Right renal pelvis (tissue), 4 donors: ENCODE data around the gene C22orf15. TPM values are rescaled to one million over a fixed set of nuclear protein-coding genes. Genes with fewer than 3 reads are reported as not detected.

Experiments used
- DNase-seq, 4 donors: peaks; one replicate each; pipeline ENCODE4 v3.0.0-alpha.2; 2013; ENCODE audit warnings: low read depth in 4 of 4, low spot score in 3 of 4, missing footprints in 1 of 4
- polyA plus RNA-seq, 4 donors: library from polyadenylated mRNA; unstranded; fragments of 120-200 nt; gene quantifications; one replicate each; pipeline ENCODE4 v1.2.1, GENCODE V29; 2013; ENCODE audit not compliant: insufficient read length in 4 of 4

C22orf15 gene
- polyA plus RNA-seq, 4 donors: 2.3 to 3.5 (median 2.5) TPM

DNA sequence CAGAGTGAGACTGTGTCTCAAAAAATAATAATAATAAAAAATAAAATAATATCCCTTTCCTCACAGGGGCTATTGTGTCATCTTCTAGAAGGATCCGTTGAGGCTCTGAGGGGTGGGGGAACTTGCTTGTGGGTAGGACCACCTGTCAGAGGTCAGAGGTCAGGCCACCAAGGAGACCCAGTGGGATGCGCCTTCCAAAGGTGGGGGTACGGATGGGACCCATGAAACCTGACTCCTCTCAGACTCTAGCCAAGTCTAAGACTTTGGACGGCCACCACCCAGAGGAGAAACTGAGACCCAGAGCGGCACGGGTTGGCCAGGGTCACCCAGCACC lies 9.5 kb downstream of the C22orf15 start:
- no peak for DNase-seq

DNA sequence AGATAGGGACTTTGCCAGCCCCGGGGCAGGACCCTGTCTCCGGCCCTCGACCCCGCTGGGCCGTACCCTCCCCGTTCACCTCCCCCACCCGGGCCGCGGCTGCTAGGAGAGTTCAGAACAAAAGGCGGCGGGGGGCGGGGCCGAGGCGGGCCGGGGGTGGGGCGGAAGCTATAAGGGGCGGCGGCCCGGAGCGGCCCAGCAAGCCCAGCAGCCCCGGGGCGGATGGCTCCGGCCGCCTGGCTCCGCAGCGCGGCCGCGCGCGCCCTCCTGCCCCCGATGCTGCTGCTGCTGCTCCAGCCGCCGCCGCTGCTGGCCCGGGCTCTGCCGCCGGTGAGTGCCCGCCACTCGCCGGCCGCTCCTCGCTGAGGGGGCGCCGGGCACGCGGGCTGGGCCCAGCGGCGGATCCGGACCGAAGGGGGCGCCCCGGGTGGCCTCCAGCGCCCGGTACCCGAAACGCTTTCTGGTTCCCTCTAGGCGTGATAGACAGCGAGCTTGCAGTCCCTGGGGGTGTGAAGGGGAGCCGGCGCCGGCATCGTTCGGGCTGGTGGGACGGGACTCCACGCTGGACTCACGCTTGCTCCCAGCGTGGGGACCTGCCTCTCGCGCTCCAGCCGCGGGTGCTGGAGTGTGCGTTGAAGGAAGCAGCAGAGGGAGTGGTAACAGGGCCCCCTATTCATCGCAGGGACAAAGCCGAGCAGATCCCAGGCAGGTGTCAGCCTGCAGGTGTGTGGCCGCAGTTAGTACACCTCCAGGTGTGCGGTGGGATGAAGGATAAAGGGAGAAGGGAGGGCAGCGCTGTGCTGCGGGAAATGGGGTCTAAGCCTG lies 10.1 kb downstream of the C22orf15 start, which contains the start of gene MMP11:
Gene MMP11, plus strand, starts transcription at position 201 of the 825 bp plus-strand sequence. Its CDS starts 22 bp downstream, at position 223.
- DNase-seq: no peak

DNA sequence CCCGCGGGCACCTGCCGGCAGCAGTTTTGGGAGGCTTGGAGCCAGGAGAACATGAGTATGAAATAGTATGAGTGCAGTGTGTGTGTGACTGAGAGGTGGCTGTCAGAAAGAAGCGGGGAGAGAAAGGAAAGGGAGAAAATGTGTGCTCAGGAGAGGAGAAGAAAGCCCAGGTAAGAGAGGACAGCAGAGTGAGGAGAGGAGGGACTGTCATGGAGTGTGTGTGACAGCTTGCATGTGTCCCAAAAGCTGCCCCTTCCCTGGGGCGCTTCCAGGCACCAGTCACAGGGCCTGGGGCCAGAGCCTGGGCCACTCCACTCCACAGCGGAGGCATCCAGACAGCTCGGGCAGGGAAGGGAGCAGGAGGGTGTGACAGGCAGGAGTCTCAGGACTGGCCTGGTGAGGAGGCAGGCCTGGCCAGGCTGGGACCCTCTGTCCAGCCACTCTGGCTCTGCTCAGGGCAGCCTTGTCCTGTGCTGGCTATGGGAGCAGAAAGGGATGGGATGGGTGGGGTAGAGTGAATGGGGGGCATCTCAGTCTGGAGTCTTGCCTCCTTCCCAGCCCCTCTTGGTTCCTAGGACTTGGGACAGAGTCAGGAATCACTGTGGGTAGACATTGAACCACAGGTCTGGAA lies 10.8 kb downstream of the C22orf15 start:
- DNase-seq: no peak

DNA sequence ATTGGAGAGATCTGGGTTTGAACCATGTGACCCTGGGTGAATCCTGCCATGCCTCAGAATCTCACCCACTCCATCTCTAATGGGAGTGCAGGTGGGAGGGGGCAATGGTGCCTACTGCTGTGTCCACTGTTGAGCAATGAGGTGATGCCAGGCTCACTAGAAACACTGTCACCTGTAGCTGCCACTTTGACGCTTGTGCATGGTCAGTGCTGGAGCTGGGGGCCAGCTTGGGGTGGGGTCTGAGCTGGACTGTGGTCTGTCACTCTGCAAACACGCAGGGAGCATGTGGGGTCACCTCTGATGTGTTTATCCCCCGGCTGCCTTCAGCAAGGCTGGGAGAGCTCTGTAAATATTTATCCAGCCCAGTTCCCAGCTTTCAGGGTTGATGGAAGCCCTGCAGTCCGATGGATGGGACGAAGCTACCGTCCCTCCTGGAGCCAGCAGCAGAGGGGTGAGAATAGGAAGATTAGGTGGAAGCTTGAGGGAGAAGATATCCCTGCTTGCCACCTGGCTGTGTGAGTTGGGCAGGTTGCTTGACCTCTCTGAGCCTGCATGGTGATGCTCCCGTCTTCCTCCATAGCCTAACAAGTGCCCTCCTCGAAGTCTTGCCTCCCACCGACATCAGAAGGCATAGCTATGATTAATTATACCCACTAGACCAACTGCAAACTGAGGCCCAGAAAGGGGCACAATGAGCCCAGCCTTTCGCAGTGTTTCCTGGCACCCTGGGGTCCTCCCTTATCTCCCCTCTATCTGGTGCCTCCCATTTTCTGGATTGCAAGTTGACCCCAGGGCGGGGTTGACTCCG lies 11.5 kb downstream of the C22orf15 start:
- DNase-seq: no peak

DNA sequence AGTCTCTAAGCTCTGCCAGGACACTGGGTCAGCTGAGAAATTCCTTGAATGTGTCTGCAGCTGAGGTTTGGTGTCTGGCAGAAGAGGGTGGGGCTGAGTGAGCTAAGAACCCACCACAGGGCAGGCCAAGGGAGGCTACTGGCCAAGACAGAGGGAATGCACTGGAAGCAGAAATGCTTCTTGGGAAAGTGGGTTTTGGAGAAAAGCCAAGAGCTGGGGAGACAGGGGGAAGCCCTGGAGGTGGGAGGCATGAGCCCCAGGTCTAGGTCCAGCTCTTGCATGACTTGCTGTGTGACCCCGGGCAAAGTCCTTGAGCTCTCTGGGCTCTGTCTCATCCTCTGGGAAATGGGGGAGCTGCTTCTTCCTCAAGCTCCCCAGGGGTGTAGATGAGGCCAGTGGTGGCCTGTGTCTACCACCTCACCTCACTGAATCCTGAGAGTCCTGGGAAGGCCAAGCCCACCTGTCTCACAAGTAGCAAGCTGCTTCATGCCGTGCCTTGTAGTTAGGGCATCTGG lies 12.2 kb downstream of the C22orf15 start:
- no peak for DNase-seq

DNA sequence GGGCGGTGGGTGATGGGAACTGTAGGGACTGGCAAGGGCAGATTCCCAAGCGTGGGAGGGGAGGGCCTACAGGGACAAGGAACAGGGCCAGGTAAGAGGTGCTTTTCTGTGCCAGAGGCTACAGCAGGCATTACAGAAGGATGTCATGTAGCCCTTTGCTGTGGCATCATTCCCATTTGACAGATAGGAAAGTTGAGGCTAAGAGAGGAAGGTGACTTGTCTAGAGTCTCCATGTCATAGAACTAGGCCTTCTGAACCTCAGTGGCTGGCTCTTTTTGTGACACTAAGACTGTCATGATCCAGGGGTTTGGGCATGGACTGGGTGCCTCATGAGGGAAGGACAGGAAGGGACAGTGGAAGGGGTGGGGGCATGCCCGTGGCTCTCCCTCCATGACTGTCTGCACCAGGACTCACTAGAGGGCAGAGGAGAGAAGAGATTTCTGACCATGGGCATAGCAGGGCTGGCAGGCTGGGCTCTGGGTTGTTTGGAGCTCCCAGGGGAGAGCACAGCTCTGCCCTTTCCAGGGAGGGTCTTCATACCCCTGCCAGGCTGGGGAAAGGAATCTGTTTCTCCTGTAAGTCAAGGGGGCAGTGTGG lies 13.1 kb downstream of the C22orf15 start:
- DNase-seq: no peak

DNA sequence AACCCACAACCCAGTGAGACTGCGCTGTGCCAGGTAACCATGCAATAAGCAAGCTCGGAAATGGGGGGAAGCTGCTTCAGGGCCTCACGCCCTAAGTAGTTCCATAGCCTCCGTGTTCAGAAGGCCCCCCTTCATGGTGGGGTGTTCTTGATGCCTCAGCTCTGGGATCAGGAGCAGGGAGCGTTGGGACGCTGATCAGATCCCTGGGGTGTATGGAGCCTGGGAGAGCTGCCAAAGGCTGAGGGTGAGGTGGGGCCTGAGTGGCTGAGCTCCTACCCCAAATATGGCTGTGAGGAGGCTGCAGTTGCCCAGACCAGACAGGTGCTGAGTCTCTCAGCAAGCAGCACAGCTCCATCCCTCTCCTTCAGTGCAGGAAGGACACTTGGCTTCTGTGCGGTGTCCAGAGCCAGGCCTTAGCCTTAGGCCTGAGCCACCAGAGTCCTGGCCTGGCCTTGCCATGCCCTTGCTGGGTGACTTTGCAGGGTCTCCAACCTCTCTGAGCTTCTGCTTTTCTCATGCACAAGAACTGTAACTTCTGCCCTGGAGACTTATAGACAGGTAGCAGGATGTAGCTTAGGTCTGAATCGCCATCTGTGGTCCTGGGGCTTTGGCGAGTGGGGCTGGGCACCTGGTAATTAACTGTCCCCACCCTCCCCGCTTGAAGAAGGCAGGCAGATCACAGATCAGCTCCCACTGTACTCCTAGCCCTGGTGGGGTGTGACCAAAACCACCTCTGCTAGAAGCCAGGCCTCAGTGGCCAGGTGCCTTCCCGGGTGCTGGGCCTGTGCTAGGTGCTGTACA lies 15.2 kb downstream of the C22orf15 start:
- DNase-seq: no peak

DNA sequence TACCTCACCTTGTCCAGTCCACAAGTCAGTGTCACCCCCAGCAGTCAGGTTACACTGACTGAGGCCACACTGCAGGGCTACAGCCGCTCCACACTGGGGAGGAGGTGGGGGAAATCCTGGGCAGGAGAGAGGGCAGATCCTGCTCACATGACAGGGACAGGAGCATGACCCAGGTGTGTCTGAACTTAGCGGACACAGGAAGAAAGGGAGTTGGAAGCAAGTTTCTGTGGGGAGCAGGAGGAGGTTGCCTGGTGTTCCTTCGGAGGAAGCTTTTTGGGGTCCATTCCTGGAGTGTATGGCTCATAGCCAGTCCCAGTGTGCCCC lies 15.7 kb downstream of the C22orf15 start:
- no peak for DNase-seq

DNA sequence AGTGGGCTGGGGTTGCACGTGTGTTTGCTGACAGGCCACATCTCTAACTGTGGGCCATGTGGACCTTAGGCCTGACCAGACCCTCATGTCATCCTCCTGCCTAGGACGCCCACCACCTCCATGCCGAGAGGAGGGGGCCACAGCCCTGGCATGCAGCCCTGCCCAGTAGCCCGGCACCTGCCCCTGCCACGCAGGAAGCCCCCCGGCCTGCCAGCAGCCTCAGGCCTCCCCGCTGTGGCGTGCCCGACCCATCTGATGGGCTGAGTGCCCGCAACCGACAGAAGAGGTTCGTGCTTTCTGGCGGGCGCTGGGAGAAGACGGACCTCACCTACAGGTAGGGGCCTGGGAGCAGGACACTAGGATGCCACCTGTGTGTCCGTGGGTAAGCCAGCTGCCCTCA lies 16.3 kb downstream of the C22orf15 start:
- no peak for DNase-seq

DNA sequence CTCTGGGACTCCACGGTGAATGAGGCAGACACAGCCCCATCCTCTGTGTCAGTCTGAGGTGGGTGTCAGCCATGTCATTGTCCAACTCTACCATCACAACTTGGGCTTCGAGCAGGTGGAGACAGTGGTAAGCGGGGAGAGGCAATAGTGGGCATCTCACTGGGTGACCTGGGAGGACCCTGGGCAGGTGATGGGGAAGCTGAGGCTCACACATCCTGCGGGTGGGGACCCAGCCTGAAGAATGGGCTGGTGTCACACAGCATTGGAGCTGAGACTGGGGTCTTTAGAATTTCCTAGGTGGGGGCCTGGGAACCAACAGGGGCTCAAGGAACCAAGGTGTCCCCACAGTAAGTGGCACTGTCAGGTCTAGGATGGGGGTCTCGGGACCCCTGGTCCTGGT lies 16.9 kb downstream of the C22orf15 start:
- no peak for DNase-seq

DNA sequence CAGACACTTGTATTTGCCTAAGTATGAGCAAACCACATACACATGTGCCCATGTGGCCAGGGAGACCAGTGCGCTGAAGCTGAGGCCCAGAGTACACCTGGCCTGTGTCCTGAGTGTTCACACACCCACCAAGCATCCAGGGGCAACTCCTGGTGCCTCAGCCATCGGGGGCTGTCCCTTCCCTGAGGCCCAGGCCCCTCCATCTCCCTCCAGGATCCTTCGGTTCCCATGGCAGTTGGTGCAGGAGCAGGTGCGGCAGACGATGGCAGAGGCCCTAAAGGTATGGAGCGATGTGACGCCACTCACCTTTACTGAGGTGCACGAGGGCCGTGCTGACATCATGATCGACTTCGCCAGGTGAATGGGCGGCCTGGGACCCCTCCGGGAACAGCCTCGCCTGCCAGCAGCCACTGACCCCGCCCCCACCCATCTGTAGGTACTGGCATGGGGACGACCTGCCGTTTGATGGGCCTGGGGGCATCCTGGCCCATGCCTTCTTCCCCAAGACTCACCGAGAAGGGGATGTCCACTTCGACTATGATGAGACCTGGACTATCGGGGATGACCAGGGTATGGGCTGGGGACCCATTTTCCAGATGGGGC lies 17.5 kb downstream of the C22orf15 start:
- DNase-seq: no peak

DNA sequence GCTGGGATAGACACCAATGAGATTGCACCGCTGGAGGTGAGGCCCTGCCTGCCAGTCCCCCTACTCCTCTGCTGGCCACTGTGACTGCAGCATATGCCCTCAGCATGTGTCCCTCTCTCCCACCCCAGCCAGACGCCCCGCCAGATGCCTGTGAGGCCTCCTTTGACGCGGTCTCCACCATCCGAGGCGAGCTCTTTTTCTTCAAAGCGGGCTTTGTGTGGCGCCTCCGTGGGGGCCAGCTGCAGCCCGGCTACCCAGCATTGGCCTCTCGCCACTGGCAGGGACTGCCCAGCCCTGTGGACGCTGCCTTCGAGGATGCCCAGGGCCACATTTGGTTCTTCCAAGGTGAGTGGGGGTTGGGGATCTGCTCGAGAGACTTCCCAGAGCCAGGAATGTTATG lies 18.3 kb downstream of the C22orf15 start:
- no peak for DNase-seq

DNA sequence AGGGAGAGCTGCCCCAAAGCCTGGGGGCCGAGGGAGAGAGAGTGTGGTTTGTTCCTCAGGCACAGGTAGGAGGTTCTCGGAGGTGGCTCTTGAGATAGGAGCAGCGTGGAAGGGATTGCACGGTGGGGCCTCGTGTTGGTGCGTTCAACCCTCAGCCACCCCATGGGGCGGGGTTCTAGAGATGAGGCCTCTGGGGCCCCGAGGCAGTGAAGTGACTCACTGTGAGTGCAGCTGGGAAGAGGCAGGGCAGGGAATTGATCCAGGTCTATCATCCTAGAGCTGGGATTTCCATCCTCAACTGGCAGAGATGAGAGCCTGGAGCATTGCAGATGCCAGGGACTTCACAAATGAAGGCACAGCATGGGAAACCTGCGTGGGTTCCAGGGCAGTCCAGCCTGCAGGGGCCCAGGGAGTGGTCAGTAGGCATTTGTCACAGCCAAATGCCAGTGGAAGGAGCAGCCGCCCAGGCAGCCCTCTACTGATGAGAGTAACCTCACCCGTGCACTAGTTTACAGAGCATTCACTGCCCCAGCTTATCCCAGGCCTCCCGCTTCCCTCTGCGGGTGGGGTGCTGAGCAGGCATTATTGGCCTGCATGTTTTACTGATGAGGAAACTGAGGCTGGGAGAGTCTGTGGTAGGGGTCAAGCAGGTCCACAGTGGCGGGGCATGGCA lies 18.9 kb downstream of the C22orf15 start:
- DNase-seq: no peak

DNA sequence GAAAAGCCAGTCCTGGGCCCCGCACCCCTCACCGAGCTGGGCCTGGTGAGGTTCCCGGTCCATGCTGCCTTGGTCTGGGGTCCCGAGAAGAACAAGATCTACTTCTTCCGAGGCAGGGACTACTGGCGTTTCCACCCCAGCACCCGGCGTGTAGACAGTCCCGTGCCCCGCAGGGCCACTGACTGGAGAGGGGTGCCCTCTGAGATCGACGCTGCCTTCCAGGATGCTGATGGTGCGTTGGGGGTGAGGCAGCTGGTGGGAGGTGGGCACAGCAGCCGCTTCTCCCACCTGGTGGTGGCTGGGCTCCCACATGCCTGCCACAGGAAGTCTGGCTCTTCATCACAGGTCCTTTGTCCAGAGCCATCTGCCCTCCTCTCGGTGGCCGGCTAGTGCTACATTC lies 19.5 kb downstream of the C22orf15 start:
- DNase-seq: no peak

DNA sequence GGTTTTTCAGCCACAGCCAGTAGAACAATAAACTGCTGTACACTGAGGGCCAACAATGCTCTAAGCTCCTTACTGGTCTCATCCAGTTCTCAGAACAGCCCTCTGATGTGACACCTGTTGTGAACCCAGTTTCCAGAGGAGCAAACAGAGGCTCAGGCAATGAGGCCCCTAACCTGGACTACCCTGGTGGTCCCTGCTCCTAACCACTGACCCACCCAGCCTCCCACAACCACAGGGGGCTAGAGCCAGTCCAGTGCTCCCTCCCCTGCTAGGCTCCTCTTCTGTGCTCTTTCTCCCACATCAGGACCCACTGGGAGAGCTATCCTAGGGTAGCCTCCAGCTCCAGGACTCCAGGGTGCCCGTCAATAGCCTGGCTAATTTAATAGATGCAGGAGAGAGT lies 19.9 kb downstream of the C22orf15 start:
- DNase-seq: no peak

DNA sequence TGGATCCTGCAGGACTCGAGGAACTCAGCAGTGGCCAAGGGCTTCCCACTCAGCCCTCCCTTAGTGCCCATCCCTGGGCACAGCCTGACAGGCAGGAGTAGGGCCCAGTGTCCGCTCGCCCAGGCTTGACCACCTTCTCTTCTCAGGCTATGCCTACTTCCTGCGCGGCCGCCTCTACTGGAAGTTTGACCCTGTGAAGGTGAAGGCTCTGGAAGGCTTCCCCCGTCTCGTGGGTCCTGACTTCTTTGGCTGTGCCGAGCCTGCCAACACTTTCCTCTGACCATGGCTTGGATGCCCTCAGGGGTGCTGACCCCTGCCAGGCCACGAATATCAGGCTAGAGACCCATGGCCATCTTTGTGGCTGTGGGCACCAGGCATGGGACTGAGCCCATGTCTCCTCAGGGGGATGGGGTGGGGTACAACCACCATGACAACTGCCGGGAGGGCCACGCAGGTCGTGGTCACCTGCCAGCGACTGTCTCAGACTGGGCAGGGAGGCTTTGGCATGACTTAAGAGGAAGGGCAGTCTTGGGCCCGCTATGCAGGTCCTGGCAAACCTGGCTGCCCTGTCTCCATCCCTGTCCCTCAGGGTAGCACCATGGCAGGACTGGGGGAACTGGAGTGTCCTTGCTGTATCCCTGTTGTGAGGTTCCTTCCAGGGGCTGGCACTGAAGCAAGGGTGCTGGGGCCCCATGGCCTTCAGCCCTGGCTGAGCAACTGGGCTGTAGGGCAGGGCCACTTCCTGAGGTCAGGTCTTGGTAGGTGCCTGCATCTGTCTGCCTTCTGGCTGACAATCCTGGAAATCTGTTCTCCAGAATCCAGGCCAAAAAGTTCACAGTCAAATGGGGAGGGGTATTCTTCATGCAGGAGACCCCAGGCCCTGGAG lies 20.7 kb downstream of the C22orf15 start:
- no peak for DNase-seq

DNA sequence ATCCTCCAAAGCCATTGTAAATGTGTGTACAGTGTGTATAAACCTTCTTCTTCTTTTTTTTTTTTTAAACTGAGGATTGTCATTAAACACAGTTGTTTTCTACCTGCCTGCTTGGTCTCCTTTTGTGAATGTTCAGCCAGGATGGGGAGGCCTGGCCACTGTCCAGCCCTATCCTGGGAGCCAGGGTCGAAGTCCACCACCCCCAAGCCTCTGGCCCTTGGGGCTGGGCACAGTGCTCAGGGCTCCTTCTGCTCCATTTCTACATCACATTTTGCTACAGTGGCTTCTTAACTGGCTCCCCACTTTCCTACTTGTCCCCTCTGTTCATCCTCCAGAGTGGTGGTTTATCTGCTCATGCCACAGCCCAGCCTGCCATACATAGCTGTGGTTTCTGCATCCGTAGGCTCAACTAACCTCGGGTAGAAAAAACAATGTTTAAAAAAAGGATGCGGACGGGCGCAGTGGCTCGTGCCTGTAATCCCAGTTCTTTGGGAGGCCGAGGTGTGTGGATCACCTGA lies 21.5 kb downstream of the C22orf15 start:
- DNase-seq: no peak

DNA sequence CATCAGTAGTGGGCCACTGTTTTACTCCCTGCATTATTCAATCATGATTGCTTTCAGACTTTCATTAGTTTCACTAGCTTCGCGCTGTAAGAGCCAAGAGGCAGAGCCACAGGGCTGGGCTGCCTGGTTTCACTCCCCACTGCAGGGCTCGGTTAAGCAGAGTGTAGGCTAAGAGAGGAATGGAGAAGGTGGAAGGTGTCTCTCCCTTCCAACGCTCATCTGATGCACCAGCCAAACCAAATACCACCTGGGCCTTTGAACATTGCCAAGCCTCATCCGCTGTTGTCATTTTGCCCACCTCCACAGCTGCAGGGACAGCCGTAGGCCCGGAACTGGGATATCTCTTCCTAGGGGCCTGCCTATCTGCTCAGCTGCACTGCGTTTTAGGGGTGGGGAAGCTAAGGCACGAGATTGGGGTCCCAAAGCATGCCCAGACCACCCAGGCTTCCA lies 23.5 kb downstream of the C22orf15 start:
- DNase-seq: no peak
